HK-2 (cell line): ENCODE data around the gene CSNK1G2.
A peak's percentile ranks its signal among the peaks of the same experiment; 100 is the strongest.

Experiments used
- DNase-seq: peaks from one replicate; pipeline ENCODE4 v3.0.0-alpha.2; 2018; ENCODE audit not compliant: unreplicated experiment

CSNK1G2 gene

GRCh38 chr19:1918975-1919374 lies 22.0 kb upstream of the CSNK1G2 start:
- DNase-seq: no peak

GRCh38 chr19:1920644-1921043 lies 20.3 kb upstream of the CSNK1G2 start:
- DNase-seq: no peak

DNA sequence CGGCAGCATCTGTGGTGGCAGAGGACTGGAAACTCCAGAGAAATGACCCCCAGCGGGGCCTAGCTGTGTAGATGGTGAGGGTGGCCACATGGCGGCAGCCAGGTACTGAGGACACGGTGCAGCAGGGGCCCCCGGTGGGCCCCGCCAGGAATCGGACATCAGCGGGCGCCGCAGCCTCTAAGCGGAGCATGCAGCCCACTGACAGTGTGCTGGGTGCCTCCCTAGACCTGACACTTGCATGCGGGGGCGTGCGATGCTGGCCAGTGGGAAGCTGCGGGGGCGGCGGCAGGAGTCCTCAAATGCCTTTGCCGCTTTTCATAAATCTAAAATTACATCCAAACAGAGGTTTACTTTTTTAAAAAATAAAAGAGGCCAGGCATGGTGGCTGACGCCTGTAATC lies 19.6 kb upstream of the CSNK1G2 start:
- no peak for DNase-seq

GRCh38 chr19:1921825-1922224 lies 19.1 kb upstream of the CSNK1G2 start:
- DNase-seq: no peak

- no peak for DNase-seq
Observed at GRCh38 chr19:1922803-1923202, 18.2 kb upstream of the CSNK1G2 start.

DNA sequence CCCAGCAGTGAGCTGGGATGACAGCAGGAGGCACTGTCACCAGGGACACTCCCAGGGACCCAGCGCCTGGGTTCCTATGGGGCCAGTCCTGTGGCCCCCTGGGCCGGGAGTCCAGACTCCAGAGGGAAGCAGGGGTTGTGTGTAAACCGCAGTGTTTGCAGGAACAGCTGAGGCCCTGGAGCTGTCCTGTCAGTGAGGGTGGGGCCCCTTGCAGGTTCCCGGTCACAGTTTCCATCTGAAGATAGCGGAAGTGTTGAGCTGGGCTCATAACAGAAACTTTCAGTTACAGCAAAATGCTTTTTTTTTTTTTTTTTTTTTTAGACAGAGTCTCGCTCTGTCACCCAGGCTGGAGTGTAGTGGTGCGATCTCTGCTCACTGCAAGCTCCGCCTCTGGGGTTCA lies 17.7 kb upstream of the CSNK1G2 start:
- DNase-seq: no peak

- no peak for DNase-seq
Observed at GRCh38 chr19:1924320-1924961, 16.5 kb upstream of the CSNK1G2 start.

DNA sequence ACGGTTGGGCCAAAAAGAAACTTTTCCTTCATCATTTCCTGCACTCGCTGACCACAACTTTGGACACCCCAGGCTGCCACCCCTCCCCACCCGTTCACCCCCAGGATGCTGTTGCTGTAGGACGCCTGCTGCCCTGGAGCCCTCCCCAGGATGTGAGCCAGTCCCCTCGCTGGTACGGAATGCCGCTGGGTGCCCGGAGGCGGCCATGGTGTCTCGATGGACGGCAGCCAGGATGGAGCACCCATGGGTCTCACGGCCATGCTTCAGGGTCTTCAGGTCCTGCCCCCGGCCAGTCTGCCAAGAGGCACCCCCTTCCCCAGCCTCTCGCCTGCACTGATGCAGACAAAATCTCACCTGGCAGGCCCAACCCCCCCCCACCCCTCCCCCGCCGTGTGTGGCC lies 15.4 kb upstream of the CSNK1G2 start:
- DNase-seq: no peak

DNA sequence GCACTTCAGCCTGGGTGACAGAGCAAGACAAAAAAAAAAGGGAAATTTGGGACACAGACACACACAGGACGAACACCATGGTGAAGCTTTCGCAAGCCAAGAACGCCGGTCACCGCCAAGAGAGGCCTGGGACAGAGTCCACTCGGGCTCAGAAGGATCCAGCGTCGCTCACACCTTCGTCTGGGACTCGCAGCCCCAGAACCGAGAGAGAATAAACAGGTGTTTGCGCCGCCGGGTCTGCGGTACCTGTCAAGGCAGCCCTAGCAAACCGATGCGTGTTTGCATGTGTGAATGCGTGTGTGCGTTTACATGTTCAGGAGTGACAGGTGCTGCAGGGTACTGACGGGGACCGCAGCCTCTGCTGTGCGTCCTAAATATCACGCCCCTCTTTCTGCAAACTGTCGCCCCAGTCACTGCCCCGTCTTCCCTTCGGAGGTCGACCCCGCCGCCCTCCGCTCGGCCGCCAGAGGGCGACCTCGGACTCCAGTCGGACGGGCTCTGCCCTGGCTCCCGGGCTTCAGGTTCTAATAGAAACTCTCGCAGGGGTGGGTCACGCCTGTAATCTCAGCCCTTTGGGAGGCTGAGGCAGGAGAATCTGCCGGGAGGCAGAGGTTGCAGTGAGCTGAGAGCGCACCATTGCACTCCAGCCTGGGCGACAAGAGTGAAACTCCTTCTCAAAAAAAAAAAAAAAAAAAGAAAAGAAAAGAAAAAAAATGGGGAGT lies 11.8 kb upstream of the CSNK1G2 start:
- peak; percentile 80 for DNase-seq

DNA sequence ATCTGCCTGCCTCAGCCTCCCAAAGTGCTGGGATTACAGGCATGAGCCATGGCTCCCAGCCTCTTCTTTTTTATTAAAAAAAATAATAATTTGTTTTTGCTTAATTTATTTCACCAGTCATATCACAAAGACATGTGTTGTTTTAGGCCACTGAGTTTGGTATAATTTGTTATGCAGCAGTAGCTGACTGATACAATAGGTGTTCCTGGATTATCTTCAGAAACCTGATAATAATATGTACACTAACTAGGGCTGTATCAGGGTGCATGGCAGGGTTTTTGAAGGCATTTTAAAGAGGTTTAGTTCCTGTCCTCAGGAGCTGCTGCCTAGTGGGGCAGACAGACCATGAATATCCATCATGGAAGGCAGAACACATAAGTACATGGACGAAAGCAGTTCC lies 9.5 kb upstream of the CSNK1G2 start:
- no peak for DNase-seq

DNA sequence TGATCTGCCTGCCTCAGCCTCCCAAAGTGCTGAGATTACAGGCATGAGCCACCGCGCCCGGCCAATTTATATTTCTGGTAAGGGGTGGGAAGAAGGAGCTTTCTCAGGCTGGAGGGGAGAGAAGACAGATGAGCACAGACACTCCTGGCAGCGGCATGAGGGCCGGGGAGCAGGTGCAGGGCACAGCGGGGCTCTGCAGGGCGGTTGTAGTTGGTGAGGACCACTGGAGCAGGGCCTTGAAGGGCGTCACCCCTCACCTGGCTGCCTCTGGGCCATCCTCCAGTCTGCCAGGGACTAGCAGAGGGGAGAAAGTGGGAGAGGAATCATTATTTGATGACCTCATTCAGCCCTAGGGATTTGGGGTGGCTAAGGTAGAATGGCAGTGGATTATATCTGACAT lies 8.6 kb upstream of the CSNK1G2 start:
- DNase-seq: no peak

DNA sequence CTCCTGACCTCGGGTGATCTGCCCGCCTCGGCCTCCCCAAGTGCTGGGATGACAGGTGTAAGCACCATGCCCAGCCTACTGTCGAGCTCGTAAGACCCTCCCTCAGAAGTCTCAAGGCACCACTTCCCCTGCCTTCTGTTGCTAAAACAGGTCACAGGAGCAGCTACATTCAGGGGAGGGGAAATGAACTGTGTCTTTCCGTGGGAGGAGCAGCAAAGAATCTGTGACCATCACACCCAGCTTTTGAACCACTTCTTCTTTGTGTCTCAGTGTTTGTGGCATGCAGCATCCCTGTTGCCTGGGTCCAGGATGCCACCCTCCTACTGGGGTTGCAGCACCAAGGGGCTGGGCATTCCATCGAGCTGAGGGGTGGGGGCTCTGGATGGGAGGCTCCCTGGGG lies 7.7 kb upstream of the CSNK1G2 start:
- no peak for DNase-seq

- no peak for DNase-seq
Observed at GRCh38 chr19:1933942-1934341, 7.0 kb upstream of the CSNK1G2 start.

DNA sequence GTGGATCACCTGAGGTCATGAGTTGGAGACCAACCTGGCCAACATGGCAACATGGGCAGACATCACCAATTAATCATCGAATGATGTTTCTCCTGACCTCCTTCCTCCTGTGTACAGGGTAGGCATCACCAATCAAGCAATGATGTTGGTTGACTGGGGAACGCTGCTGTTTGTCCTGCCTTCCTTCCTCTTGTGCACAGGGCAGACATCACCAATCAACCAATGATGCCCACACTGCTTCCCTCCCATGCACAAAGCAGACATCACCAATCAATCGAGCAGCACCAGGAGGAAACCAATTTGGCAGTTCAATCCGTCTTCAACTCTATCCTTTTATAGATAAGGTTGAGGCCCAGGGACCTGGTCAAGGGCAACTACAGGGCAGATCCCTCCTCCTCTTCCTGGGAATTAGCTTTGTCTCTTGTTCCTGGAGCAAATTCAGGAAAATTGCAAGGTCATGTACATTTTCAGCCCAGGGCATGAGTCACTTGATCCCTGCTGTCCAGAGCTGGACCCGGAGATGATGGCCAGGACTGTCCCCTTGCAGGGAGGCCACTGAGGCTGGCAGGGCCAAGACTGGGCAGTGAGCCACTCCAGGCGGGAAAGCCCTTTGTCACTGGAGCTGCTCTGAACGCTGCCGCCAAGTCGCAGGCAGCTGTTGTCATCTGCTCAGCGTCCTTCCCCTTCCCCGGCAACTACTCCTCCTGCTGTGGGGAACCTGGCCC lies 5.3 kb upstream of the CSNK1G2 start:
- no peak for DNase-seq

GRCh38 chr19:1936430-1936829 lies 4.5 kb upstream of the CSNK1G2 start:
- DNase-seq: no peak

GRCh38 chr19:1936916-1937610 lies 3.9 kb upstream of the CSNK1G2 start:
- no peak for DNase-seq

GRCh38 chr19:1938071-1938470 lies 2.9 kb upstream of the CSNK1G2 start:
- DNase-seq: no peak

GRCh38 chr19:1942078-1942933 lies 1.3 kb downstream of the CSNK1G2 start:
- DNase-seq: peak; percentile 80

GRCh38 chr19:1942934-1943555 lies 2.1 kb downstream of the CSNK1G2 start:
- DNase-seq: no peak

DNA sequence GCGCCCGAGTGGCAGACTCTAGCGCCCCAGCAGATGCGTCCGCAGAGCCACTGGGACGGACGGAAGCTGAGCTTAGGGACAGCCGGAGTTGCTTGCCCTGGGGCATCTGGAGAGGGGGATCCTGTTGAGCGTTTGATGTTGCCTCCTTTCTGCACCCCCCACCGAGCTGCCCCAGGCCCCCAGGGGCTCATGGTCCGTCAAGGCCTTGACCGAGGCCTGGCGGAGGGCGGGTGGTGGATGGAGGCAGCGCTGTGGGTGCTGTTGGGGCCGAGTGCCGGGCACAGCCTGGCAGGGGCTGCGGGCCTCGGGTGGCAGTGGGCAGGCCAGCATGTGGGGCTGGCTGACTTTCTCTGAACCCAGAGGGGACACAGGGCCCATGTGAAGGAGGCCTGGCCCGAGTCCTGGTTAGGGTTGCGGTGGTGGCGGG lies 2.7 kb downstream of the CSNK1G2 start:
- no peak for DNase-seq
